Kidney glomerular epithelial cell (primary cell): ENCODE results near the gene ZNF593.

Experiments used
- DNase-seq: peaks from one replicate; lab custom pipeline; 2025; lab: John Stamatoyannopoulos, UW

The ZNF593 gene

DNA sequence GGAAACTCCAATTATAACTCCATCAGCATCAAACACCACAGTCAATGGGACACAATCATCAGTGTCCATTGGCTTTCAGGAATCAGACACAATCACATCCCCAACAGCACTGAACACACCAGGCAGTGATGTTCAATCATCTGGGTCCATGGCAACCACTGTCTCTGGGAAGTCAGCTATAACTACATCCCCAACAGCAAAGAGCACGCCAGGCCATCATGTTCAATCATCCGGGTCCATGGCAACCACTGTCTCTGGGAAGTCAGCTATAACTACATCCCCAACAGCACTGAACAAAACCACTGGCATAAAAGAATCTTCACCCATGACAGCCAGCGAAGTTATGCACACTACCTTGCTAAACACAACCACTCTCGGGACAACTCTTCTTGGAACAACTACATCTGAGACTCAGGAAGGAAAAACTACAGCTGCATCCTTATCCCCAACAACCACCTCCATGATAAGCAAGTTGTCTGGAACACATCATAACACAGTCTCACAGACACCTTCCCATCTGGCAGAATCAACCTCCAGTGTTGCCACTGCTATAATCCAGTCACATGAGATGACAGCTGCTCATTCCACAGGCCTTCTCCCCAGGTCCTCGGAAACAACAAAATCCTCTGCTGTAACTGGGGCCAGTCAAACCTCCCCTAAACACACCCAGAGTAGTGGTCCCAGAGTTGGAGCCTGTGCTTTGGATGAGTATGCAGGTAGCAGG, 40.6 kb downstream of the ZNF593 start:
- DNase-seq = no peak

DNA sequence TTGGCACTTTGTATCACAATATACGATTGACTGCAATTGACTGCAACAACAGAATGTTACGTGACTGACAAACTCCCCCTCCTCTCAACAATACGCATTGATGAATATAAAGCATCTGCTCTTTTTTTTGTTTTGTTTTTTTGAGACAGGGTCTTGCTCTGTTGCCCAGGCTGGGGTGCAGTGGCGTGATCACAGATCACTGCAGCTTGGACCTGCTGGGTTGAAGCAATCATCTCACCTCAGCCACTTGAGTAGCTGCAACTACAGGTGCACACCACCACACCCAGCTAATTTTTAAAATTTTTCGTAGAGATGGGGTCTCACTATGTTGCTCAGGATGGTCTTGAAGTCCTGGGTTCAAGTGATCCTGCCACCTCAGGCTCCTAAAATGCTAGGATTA, 43.0 kb downstream of the ZNF593 start:
- no peak for DNase-seq

DNA sequence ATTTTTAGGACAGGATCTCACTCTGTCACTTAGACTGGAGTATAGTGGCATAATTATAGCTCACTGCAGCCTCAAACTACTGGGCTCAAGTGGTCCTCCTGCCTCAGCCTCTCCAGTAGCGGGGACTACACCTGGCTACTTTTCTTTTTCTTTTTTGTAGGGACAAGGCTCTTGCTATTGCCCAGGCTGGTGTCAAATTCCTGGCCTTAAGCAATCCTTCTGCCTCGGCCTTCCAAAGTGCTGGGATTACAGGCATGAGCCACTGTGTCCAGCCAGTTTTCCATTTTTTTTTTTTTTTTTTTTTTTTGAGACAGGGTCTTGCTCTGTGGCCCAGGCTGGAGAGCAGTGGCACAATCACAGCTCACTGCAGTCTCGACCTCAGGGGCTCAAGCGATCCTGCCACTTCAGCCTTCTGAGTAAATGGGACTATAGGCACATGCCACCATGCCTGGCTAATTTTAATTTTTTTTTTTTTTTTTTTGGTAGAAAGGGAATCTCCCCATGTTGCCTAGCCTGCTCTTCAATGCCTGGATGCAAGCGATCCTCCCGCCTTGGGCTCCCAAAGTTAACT, 43.7 kb downstream of the ZNF593 start:
- no peak for DNase-seq

DNA sequence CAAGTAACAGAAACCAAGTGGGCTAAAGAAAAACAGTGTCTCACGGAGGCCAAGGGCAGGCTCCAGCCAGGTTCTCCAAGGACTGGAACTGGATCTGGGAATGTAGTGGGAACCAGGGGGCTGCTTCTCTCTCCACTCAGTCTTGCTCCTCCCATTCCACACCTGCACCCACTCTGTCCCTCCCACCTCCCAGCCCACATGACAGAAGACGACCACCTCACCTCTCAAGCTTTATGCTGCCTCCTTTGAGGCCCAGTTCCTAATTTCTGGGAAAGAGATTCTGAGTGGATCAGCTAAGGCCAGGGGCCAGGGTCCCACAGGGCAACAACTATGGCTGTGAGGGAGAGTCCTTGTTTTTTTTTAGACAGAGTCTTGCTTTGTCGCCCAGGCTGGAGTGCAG, 45.5 kb downstream of the ZNF593 start:
- DNase-seq = no peak

DNA sequence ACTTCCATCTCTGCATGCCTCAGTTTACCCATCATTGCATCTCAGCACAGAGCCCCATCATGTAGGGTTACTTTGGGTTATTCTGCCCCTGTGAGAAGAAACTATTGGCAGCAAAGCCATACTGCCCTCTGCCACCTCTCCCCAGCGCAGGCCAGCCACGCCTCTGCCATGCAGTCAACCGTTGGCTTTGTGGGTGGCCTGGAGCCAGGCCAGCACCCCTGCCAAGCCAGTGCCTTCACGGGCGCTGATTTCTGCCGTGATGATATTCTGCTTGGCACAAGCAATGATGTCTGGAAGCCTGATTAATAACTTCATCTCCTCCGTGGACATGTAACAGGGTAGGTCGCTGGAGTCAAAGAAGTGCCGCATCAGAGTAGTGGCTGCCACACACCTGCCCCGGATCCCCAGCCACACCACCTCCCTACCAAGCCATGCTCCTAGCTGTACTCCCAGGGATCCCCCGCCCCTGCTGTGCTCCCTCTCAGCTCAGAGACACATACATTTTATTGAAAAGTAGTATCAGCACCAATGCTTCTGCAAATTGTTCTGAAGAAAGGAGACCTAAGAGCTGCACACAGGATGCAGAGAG, 49.3 kb downstream of the ZNF593 start:
- DNase-seq = peak; percentile 88
